B cell (primary cell): ENCODE results near the gene NCOA3. TPM values are rescaled to one million over a fixed set of nuclear protein-coding genes. Genes with fewer than 3 reads are reported as not detected.

Experiments
- ATAC-seq: fragments of 200-7000 bp; cut with Tn5 transposase; one replicate; pipeline ENCODE4 v1.10.0; 2021; ENCODE audit warnings: low read depth, mild to moderate bottlenecking, moderate number of reproducible peaks, moderate library complexity
- CTCF ChIA-PET: fragments of 350-600 bp; sonication (Branson Sonifier 250); formaldehyde crosslinking; loops from one replicate; lab custom pipeline; 2021; ENCODE audit warnings: antibody characterized with exemption, inconsistent platforms; lab: Charles Lee
- POLR2A ChIA-PET: fragments of 350-600 bp; sonication (Branson Sonifier 250); formaldehyde crosslinking; loops from one replicate; lab custom pipeline; 2021; ENCODE audit warnings: antibody characterized with exemption; lab: Charles Lee
- DNase-seq: peaks from one replicate; pipeline ENCODE4 v3.0.0; 2013
- H2AFZ ChIP-seq: 2 replicates; pipeline ENCODE4 v1.6.1; 2012; ENCODE audit warnings: mild to moderate bottlenecking, low read depth, low read length; ENCODE audit not compliant: insufficient read depth, poor library complexity, severe bottlenecking
- H3K27ac ChIP-seq, 2 donors: 1 replicate in 1 of 2; 2 replicates in 1 of 2; pipeline ENCODE4 v1.5.1; 2012 to 2013; ENCODE audit warnings: low read length in 2 of 2, mild to moderate bottlenecking in 2 of 2, moderate library complexity in 1 of 2
- H3K27me3 ChIP-seq, 4 experiments: fragments of 200-600 bp in 1 of 4; sonication (generic) in 1 of 4; replicated peaks in 1 of 4; 1 replicate in 2 of 4; 2 replicates in 2 of 4; pipeline versions ENCODE4 v1.6.1 to v1.7.0; 2013 to 2016; ENCODE audit warnings: low read length in 3 of 4, mild to moderate bottlenecking in 2 of 4, mixed read lengths in 1 of 4, moderate library complexity in 1 of 4; ENCODE audit not compliant: insufficient read depth in 4 of 4, control insufficient read depth in 3 of 4; ENCODE audit errors: control extremely low read depth in 1 of 4
- H3K36me3 ChIP-seq, 2 experiments: replicated peaks in 1 of 2; 1 replicate in 1 of 2; 2 replicates in 1 of 2; pipeline versions ENCODE4 v1.6.1 to v1.7.1; 2013; ENCODE audit warnings: low read length in 1 of 2; ENCODE audit not compliant: insufficient read depth in 2 of 2, control insufficient read depth in 1 of 2; ENCODE audit errors: control extremely low read depth in 1 of 2, extremely low read depth in 1 of 2
- H3K4me1 ChIP-seq, 2 donors: fragments of 200-600 bp in 1 of 2; sonication (generic) in 1 of 2; 1 replicate in 1 of 2; 2 replicates in 1 of 2; pipeline versions ENCODE4 v1.5.1 to v1.6.1; 2013 to 2017; ENCODE audit warnings: low read length in 2 of 2; ENCODE audit not compliant: control insufficient read depth in 2 of 2, insufficient read depth in 2 of 2
- H3K4me2 ChIP-seq: replicated peaks from 2 replicates; pipeline ENCODE3; 2012; ENCODE audit warnings: mild to moderate bottlenecking, low read depth, low read length; ENCODE audit not compliant: poor library complexity, severe bottlenecking
- H3K4me3 ChIP-seq, 5 experiments: fragments of 200-600 bp in 1 of 5; sonication (generic) in 1 of 5; 1 replicate in 3 of 5; 2 replicates in 2 of 5; pipeline versions ENCODE4 v1.5.1 to v1.7.0; 2011 to 2016; ENCODE audit warnings: low read length in 4 of 5, mild to moderate bottlenecking in 4 of 5, low read depth in 2 of 5, control low read depth in 1 of 5, moderate library complexity in 1 of 5; ENCODE audit not compliant: insufficient read depth in 1 of 5; ENCODE audit errors: control extremely low read depth in 1 of 5, extremely low read depth in 1 of 5
- H3K79me2 ChIP-seq: fragments of 200-600 bp; sonication (generic); one replicate; pipeline ENCODE4 v1.6.0; 2016; ENCODE audit warnings: low read length; ENCODE audit not compliant: control insufficient read depth, insufficient read depth
- H3K9ac ChIP-seq: fragments of 200-600 bp; sonication (generic); 2 replicates; pipeline ENCODE4 v1.6.1; 2017; ENCODE audit warnings: mild to moderate bottlenecking, low read length, moderate library complexity
- H3K9me3 ChIP-seq, 3 donors: one replicate each; pipeline versions ENCODE4 v1.6.1 to v1.7.1; 2013; ENCODE audit warnings: low read length in 2 of 3; ENCODE audit not compliant: control insufficient read depth in 2 of 3, insufficient read depth in 1 of 3; ENCODE audit errors: control extremely low read depth in 1 of 3
- H4K20me1 ChIP-seq: 2 replicates; pipeline ENCODE4 v1.6.0; 2012; ENCODE audit warnings: mild to moderate bottlenecking, low read length; ENCODE audit not compliant: insufficient read depth, control insufficient read depth, poor library complexity, severe bottlenecking
- H3K27ac Mint-ChIP-seq: one replicate; pipeline ENCODE4 v1.8.0; 2021; ENCODE audit warnings: mixed read lengths
- H3K27me3 Mint-ChIP-seq: one replicate; pipeline ENCODE4 v1.8.0; 2021; ENCODE audit warnings: mixed read lengths
- H3K4me1 Mint-ChIP-seq: one replicate; pipeline ENCODE4 v1.8.0; 2021; ENCODE audit warnings: mixed read lengths
- H3K4me3 Mint-ChIP-seq: one replicate; pipeline ENCODE4 v1.8.0; 2021; ENCODE audit warnings: mixed read lengths
- H3K9me3 Mint-ChIP-seq: one replicate; pipeline ENCODE4 v1.8.0; 2022; ENCODE audit warnings: mixed read lengths; ENCODE audit not compliant: insufficient read depth
- CTCF ChIP-seq: fragments of 200-600 bp; IDR thresholded peaks from one replicate; pipeline ENCODE4 v1.8.0; 2022; ENCODE audit warnings: antibody characterized with exemption, mild to moderate bottlenecking
- EZH2 ChIP-seq: IDR thresholded peaks from 2 replicates; pipeline ENCODE4 v1.6.1; 2012; ENCODE audit warnings: borderline replicate concordance, low read depth, mild to moderate bottlenecking, moderate library complexity, low read length; ENCODE audit not compliant: insufficient read depth, poor library complexity, severe bottlenecking
- WGBS: methylation state at CpG from one replicate; pipeline ENCODE4 v1.1.5; 2013; ENCODE audit warnings: missing lambda C conversion rate; ENCODE audit not compliant: insufficient coverage; 5-methylcytosine and 5-hydroxymethylcytosine counted together
- intact Hi-C: fragments of 100-400 bp; cut with micrococcal nuclease; formaldehyde crosslinking; loops from one replicate; pipeline ENCODE4 v1.10.0; 2022
- polyA plus RNA-seq: library from polyadenylated mRNA; depleted of rRNA; stranded (reverse); fragments of >200 nt; gene quantifications from 2 replicates; pipeline ENCODE4 v1.2.3, GENCODE V29; 2012
- total RNA-seq, 2 donors: library from RNA; stranded (reverse); fragments of 120-200 nt in 1 of 2; gene quantifications; 1 replicate in 1 of 2; 2 replicates in 1 of 2; pipeline versions ENCODE4 v1.2.3 to v1.2.4, GENCODE V29; 2013 to 2022

NCOA3 gene
- total and polyA plus RNA-seq, 2 donors (not counting 1 experiment from before 2014, with no cell fraction given) = 54.0 to 309 TPM

- no peak overlapping the region for H3K4me2 ChIP-seq
Observed at GRCh38 chr20:47653869-47654268, 152.2 kb downstream of the NCOA3 start.

GRCh38 chr20:47654370-47654769, 152.7 kb downstream of the NCOA3 start:
- Mint-ChIP-seq H3K27me3 (no peaks in the 10 kb centered on the region), H3K4me3 (no peak overlapping the region), H3K27ac (no peak overlapping the region), H3K9me3 (no peaks in the 10 kb centered on the region), H3K4me1 (peaks cover 4% of the 10 kb centered on the region)
- DNase-seq = no peak
- Histone ChIP-seq H3K9me3 (no peaks in the 10 kb centered on the region), H3K4me2 (no peak overlapping the region), H2AFZ (no peak overlapping the region), H4K20me1 (peaks cover under 1% of the 10 kb centered on the region), H3K4me1 (no peaks in the 10 kb centered on the region), H3K9ac (no peak overlapping the region), H3K27ac (no peak overlapping the region), H3K79me2 (peaks cover 10% of the 10 kb centered on the region), H3K4me3 (no peak overlapping the region), H3K36me3 (peaks cover 6 to 95% of the 10 kb centered on the region in 2 experiments), H3K27me3 (no peaks in the 10 kb centered on the region)
- intact Hi-C loops = loop anchor here (1.0 kb wide), 1 partner anchor 22 kb away; no protein-coding TSS in a partner anchor
- TF ChIP-seq EZH2 (no peak), CTCF (no peak)
- no peak for ATAC-seq
- ChIA-PET POLR2A (no interaction called here), CTCF (interaction anchor here (0.5 to 1.0 kb wide), 2 partner anchors 9 to 1251 kb away, joined by 4 read pairs; no protein-coding TSS in a partner anchor)
- WGBS = no CpG with 5 or more reads among the region's 1 CpG

More at GRCh38 chr20:47653869-47654268, 152.2 kb downstream of the NCOA3 start:
- peaks cover 6 to 95% of the 10 kb centered on the region in 2 experiments for H3K36me3 ChIP-seq
- 20% methylated on average over 1 of the region's 2 CpGs for WGBS
- TF ChIP-seq EZH2 (no peak), CTCF (no peak)
- H3K9ac ChIP-seq = no peak overlapping the region
- no peaks in the 10 kb centered on the region for H3K4me1 ChIP-seq
- no peaks in the 10 kb centered on the region for H3K9me3 ChIP-seq
- Mint-ChIP-seq H3K27ac (no peak overlapping the region), H3K4me1 (peaks cover 4% of the 10 kb centered on the region), H3K27me3 (no peaks in the 10 kb centered on the region), H3K9me3 (no peaks in the 10 kb centered on the region), H3K4me3 (no peak overlapping the region)
- peaks cover 6% of the 10 kb centered on the region for H4K20me1 ChIP-seq
- ChIA-PET CTCF (interaction anchor here (0.5 to 1.0 kb wide), 2 partner anchors 10 to 1251 kb away, joined by 4 read pairs; no protein-coding TSS in a partner anchor), POLR2A (no interaction called here)
- no peak overlapping the region for H3K4me3 ChIP-seq
- intact Hi-C loops = loop anchor here (1.0 kb wide), 1 partner anchor 22 kb away; no protein-coding TSS in a partner anchor
- no peak for DNase-seq
- H2AFZ ChIP-seq = no peak overlapping the region
- H3K27me3 ChIP-seq = no peaks in the 10 kb centered on the region
- no peak overlapping the region for H3K27ac ChIP-seq
- H3K79me2 ChIP-seq = peaks cover 15% of the 10 kb centered on the region
- no peak for ATAC-seq
